Right lung (tissue), 5 donors: ENCODE results near the gene DPP10. TPM values are rescaled to one million over a fixed set of nuclear protein-coding genes. Genes with fewer than 3 reads are reported as not detected.

Experiments used
- DNase-seq, 2 donors: peaks; one replicate each; pipeline ENCODE4 v3.0.0-alpha.2; 2013
- polyA plus RNA-seq, 5 donors: library from polyadenylated mRNA; unstranded; fragments of 120-200 nt; gene quantifications; one replicate each; pipeline versions ENCODE4 v1.2.1 to v1.2.3, GENCODE V29; 2013; ENCODE audit warnings: inconsistent platforms in 1 of 5, low replicate concordance in 1 of 5; ENCODE audit not compliant: insufficient read length in 5 of 5, insufficient read depth in 1 of 5

Gene DPP10
- polyA plus RNA-seq, 5 donors = 3.5 to 9.8 (median 5.0) TPM

DNA sequence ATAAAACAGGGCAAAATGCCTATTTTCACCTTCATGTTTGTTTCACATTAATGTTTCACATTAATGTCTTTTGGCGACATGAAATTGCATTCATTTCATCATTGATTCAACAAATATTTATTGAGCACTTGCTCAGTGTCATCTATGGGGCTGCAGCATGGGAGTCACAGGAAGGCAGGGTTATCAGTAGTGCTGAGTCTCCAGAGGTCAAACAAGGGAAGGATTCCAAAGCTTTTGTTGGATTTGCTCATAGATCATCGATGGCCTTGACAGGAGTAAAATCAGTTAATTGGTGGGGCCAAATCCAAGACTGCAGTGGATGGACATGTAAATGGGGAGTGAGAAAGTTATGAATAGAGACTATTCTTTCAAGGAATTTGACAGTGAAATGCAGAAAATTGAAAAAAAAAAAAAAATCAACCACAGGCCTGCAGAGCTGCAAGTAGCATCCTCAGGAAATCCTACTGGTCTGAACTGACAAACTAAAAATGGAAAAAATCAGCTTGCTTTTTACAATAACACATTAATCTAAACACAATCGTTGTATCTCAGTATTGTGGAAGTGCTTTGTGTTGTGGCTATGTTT, 1290.8 kb downstream of the DPP10 start:
- no peak for DNase-seq

DNA sequence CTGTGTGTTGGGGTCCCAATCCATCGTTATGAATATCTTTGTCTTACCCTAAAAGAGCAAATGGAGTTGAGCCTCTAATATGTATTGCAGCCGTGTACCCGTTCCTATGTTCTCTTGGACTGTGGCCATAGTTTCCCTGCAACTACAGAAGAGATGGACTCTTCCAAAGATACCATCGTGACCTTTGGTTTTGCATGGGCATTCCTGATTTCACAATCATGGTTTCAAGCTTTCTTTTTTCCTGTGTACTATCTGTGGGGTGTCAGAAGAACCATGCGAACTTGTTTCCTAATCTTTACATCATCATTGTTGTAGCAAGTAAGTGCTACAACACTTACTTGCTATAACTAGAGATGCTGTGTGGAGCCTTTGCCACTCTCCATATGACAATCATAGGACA, 1295.7 kb downstream of the DPP10 start:
- no peak for DNase-seq

- DNase-seq = no peak
Observed at GRCh38 chr2:115739574-115739973, 1297.1 kb downstream of the DPP10 start.

- no peak for DNase-seq
Observed at GRCh38 chr2:115746151-115746550, 1303.7 kb downstream of the DPP10 start.

DNA sequence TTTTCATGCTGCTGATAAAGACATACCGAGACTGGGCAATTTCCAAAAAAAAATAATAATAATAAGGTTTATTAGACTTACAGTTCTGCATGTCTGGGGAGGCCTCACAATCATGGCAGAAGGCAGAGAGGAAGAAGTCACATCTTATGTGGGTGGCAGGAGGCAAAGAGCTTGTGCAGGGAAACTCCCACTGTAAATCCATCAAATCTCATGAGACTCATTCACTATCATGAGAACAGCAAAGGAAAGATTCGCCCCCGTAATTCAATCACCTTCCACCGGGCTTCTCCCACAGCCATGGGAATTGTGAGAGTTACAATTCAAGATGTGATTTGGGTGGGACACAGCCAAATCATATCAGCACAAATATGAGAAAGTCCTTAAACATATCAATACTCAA, 1314.8 kb downstream of the DPP10 start:
- DNase-seq = no peak

DNA sequence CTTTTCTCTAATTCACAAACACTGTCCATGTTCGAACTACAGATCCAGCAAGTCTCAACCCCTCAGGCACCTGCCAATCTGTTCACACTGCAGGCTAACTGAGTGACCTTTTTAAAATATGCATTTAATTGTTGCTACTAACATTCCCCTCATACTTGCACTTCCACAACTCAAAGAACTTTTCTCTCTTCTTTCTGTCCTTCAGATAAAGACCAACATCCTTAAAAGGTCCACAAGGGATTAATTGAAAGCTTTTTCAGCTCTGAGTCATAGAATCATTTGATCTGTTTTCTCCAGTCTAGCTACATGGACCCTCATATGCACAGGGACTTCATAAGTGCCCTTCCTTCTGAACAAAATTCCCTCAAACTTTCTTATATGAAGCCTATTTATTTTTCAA, 1321.2 kb downstream of the DPP10 start:
- DNase-seq = no peak

DNA sequence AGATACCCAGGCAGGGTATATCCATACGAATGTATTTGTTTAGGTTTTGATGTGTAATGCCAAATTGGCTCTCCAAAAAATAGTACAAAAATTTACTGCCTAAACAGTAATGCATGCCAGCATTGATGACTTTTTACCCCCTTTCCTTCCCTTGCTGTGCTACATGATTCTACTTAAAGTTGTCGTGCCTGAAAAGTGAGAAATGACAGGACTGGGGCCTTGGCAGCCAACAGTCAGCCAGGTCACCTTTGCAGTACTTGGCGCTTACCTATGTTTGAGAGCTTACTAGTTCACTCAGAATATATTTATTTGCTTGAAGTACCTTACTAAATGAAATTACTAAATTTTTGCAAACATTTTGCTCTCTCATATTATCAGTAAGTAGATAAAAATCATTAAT, 1329.1 kb downstream of the DPP10 start:
- no peak for DNase-seq

GRCh38 chr2:115774361-115774760, 1331.9 kb downstream of the DPP10 start:
- no peak for DNase-seq

GRCh38 chr2:115779085-115779632, 1336.7 kb downstream of the DPP10 start:
- DNase-seq = no peak

DNA sequence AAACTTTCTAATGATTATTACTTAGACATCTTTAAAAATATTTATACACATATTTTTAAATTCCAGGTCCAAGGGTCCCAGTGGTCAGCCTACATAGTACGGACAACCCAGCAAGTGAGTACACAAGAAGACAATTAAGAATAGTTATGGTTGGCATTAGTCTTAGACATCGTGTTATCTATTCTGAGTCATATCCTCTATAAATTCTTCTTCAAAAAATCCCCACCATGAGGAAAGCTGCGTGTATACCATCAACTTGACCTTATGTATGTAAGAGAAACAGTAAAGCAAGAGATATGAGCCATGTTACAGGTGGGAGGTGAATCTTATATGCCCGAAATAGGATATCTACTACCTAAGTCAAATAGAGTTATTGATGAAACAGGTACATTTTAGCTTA, 1339.8 kb downstream of the DPP10 start:
- no peak for DNase-seq

DNA sequence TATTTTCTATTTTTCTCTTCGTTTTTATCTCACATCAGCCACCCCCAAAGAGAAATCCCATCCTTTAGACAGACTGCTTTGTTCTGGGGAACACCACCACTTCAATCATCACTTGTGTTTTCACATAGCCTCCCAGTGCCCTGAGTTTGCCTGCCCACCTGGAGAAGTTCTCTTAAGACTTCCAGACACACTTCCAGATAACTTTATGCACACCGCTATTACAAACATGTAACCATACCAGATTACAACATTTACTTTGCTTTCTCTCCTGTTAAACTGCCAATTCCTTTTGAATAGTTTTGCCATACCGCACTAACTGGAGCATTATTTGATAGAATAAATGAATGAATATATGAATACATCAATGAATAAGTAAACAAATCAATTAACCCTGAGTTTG, 1353.6 kb downstream of the DPP10 start:
- DNase-seq = no peak

DNA sequence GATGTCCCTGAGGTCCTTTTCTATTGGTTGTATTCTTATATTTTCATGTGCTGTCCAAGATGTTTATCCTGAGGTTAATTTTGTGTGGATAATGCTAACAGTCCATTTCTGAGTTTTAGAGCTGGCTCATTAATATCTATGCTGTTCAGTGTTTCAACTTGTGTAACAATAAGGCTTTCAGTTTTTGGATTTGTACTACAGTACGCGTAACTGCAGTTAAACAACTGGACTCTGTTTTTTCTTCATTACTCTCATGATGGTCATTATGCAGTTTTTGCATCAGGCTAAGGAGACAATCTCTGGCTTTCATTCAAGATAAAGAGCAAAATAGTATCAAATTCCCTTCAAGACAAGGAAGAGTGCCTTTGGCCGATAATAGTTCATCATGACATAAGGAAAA, 1364.8 kb downstream of the DPP10 start:
- DNase-seq = no peak

GRCh38 chr2:115825912-115826311, 1383.5 kb downstream of the DPP10 start:
- DNase-seq = no peak

DNA sequence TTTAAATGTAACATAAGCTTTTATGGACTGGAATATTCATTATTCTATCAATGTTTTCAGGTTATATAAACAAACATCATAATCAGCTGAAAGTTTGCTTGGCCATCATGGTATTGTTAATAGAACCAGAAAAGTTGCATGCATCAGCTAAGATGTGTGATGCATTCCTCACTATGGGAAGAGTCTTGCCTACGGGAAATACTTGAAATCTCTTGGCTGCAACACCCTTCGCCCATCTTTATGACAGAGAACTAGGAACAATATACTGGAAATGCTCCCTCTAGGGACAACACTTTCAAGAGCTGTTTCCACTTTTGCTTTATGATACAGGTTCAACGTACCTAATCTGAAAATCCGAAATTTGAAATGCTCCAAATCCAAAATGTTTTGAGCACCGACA, 1390.8 kb downstream of the DPP10 start:
- DNase-seq = no peak

- no peak for DNase-seq
Observed at GRCh38 chr2:115838539-115838938, 1396.1 kb downstream of the DPP10 start.

GRCh38 chr2:115842306-115842705, 1399.9 kb downstream of the DPP10 start:
- DNase-seq = no peak

GRCh38 chr2:115848192-115848591, 1405.8 kb downstream of the DPP10 start:
- no peak for DNase-seq

DNA sequence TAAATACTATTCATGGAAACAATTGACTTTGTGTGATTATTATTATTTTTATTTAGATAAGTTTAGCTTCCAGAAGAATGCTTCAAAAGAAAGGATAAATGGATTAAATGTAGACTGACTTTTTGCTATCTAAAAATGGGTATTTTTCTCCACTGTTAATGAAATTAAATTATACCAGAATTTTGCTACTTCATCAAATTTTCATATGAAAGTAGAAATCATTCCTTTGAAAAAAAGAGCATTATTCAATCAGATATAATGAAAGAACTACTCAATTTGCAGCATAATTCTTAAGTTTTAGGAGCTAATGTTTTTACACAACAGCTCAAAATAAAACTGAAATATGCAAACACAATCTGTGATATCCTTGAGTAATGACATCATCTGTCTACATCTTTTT, 1424.6 kb downstream of the DPP10 start:
- no peak for DNase-seq

- no peak for DNase-seq
Observed at GRCh38 chr2:115874427-115874826, 1432.0 kb downstream of the DPP10 start.

DNA sequence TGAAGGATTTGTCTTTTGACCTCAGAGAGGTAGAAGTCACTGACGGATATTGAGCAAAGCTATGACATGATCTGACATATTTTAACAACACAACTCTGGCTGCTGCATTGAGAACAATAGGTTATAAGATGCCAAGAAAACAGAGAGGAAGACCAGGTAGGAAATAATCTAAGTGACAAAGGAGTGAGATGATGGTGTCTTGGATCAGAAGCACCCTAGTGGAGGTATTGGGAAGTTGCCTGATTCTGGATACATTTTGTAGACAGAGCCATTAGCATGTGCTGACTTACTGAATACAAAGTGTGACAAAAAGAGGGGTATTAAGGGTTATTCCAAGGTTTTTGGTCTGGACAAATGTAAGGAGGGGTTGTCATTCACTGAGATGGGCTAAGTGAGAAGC, 1438.1 kb downstream of the DPP10 start:
- no peak for DNase-seq

DNA sequence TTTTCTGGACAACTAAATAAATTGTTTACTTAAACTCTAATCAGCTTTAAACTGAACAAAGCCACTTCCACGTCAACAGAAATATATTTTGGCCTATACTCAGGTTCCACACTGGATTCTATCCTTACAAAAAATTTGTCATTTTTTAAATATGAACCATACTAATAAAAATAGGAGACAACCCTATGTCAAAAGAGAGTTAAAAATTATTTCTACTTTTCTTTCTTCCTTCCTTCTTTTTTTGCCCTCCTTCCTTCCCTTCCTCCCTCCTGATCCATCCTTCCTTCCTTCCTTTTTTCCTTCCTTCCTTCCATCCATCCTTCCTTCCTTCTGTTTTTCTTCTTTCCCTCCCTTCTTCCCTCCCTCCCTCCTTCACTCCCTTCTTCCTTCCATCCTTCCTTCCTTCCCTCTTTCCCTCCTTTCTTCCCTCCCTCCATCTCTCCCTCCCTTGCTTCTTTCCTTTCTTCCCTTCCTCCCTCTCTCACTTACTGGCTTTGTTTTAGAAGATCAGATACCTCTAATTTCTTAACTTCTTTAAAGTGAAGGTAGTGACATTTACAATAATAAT, 1444.9 kb downstream of the DPP10 start:
- DNase-seq = no peak
